Adrenal gland (tissue), 5 donors: ENCODE results near the gene DHFR.

Experiments used
- POLR2A ChIP-seq, 2 donors: fragments of 450-650 bp; IDR thresholded peaks; one replicate each; pipeline ENCODE4 v1.6.1; 2017; ENCODE audit warnings: antibody characterized with exemption in 2 of 2, mild to moderate bottlenecking in 2 of 2, moderate library complexity in 1 of 2
- TF ChIP-seq, protein P1 (sequence below), 6 experiments: fragments of 450-650 bp in 4 of 6; fragments of 200-600 bp in 2 of 6; sonication (generic) in 1 of 6; IDR thresholded peaks; 1 replicate in 5 of 6; 2 replicates in 1 of 6; pipeline versions ENCODE4 v1.5.1 to v1.8.0; 2016 to 2021; ENCODE audit warnings: antibody characterized with exemption in 6 of 6, mild to moderate bottlenecking in 2 of 6, moderate library complexity in 1 of 6
- donor health status: DM: no; HTN: no; CAD: no.

DNA sequence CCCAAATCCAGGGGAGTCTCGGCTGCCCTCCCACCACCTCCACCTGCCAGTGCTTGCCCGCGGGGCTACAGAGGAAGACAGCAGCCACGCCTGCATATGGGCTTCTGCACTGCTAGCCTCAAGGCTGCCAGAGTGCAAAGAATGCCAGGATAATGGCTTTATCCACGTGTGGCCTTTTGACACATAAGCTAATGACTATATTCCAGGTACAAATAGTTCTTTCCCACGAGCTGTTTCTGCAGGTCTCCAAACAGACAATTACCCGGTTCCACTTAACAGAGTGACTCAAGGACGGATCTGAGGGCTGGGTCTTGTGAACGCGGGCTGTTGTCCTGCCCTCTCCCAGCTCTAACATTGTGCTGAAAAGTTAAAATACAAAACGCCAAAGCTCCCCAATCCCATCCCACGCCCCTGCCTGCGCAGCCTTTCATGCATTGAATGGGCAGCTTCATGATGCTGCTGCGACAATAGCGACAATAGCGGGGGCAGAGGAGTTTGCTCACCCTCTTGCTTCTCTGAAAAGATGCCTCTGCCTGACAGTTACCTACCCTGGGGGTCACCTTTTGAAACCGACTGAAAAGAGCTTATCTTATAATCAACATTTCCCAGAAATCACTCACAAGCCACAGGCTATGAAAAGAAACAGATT, 39.4 kb downstream of the DHFR start:
- TF ChIP-seq, protein P1, sequence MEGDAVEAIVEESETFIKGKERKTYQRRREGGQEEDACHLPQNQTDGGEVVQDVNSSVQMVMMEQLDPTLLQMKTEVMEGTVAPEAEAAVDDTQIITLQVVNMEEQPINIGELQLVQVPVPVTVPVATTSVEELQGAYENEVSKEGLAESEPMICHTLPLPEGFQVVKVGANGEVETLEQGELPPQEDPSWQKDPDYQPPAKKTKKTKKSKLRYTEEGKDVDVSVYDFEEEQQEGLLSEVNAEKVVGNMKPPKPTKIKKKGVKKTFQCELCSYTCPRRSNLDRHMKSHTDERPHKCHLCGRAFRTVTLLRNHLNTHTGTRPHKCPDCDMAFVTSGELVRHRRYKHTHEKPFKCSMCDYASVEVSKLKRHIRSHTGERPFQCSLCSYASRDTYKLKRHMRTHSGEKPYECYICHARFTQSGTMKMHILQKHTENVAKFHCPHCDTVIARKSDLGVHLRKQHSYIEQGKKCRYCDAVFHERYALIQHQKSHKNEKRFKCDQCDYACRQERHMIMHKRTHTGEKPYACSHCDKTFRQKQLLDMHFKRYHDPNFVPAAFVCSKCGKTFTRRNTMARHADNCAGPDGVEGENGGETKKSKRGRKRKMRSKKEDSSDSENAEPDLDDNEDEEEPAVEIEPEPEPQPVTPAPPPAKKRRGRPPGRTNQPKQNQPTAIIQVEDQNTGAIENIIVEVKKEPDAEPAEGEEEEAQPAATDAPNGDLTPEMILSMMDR (IDR thresholded peaks at IDR 0.05), result no peak
- TF ChIP-seq POLR2A (IDR thresholded peaks at IDR 0.05), result no peak
